Upper lobe of left lung (tissue), 6 donors: ENCODE measurements around the gene CPEB2. TPM values are rescaled to one million over a fixed set of nuclear protein-coding genes. Genes with fewer than 3 reads are reported as not detected.
"Not testable (repeated sequence)": the region's sequence is repeated elsewhere in the genome, so short reads cannot be mapped to it uniquely, and the experiment has no call there.

Experiments
- ATAC-seq, 2 donors: fragments of 200-7000 bp; cut with Tn5 transposase; one replicate each; pipeline ENCODE4 v1.9.1; 2022; ENCODE audit warnings: mild to moderate bottlenecking in 2 of 2, moderate library complexity in 2 of 2; ENCODE audit not compliant: low FRiP score in 2 of 2
- DNase-seq, 2 donors: peaks; one replicate each; pipeline ENCODE4 v3.0.0-alpha.2; 2019 to 2020
- H3K27ac ChIP-seq, 4 donors: fragments of 200-600 bp; sonication (generic); one replicate each; pipeline ENCODE4 v1.5.1; 2016 to 2019
- H3K27me3 ChIP-seq, 4 donors: fragments of 200-600 bp; sonication (generic); one replicate each; pipeline ENCODE4 v1.5.1; 2017 to 2019
- H3K36me3 ChIP-seq, 4 donors: fragments of 200-600 bp; sonication (generic); one replicate each; pipeline ENCODE4 v1.5.1; 2016 to 2019
- H3K4me1 ChIP-seq, 4 donors: fragments of 200-600 bp; sonication (generic); one replicate each; pipeline ENCODE4 v1.5.1; 2018 to 2019
- H3K4me3 ChIP-seq, 4 donors: fragments of 200-600 bp; sonication (generic); one replicate each; pipeline ENCODE4 v1.5.1; 2017 to 2019; ENCODE audit warnings: mild to moderate bottlenecking in 2 of 4, moderate library complexity in 1 of 4
- H3K9me3 ChIP-seq, 4 donors: fragments of 200-600 bp; sonication (generic); one replicate each; pipeline ENCODE4 v1.5.1; 2018 to 2019
- CTCF ChIP-seq, 6 experiments: fragments of 450-650 bp in 4 of 6; fragments of 200-600 bp in 2 of 6; sonication (generic) in 2 of 6; IDR thresholded peaks; one replicate each; pipeline ENCODE4 v1.5.1; 2016 to 2019; ENCODE audit warnings: antibody characterized with exemption in 6 of 6
- EP300 ChIP-seq, 4 donors: sonication (generic); formaldehyde crosslinking; IDR thresholded peaks; one replicate each; pipeline ENCODE4 v1.5.1; 2017; ENCODE audit warnings: antibody characterized with exemption in 4 of 4, control low read depth in 2 of 4
- POLR2A ChIP-seq, 4 donors: fragments of 450-650 bp; IDR thresholded peaks; one replicate each; pipeline ENCODE4 v1.5.1; 2016 to 2017; ENCODE audit warnings: antibody characterized with exemption in 4 of 4, mild to moderate bottlenecking in 2 of 4
- POLR2AphosphoS5 ChIP-seq, 2 donors: sonication (generic); formaldehyde crosslinking; IDR thresholded peaks; one replicate each; pipeline ENCODE4 v1.5.1; 2017; ENCODE audit warnings: antibody characterized with exemption in 2 of 2
- WGBS, 2 donors: methylation state at CpG; one replicate each; pipeline ENCODE4 v1.1.5; 2017 to 2018; 5-methylcytosine and 5-hydroxymethylcytosine counted together
- total RNA-seq, 6 donors: library from RNA; depleted of rRNA in 4 of 6; stranded (reverse); fragments of >200 nt in 4 of 6; gene quantifications; one replicate each; pipeline versions ENCODE4 v1.1.0 to v1.2.1, GENCODE V29; 2016 to 2021
- donor health status: DM: no; HTN: no; CAD: no; lungs with moderate emphysema.
- donor health status: DM: no; HTN: yes; CAD: no; lungs with severe emphysema.

The CPEB2 gene
- total RNA-seq, 6 donors from 2014 or later: 9.3 to 44.6 (median 22.9) TPM

DNA sequence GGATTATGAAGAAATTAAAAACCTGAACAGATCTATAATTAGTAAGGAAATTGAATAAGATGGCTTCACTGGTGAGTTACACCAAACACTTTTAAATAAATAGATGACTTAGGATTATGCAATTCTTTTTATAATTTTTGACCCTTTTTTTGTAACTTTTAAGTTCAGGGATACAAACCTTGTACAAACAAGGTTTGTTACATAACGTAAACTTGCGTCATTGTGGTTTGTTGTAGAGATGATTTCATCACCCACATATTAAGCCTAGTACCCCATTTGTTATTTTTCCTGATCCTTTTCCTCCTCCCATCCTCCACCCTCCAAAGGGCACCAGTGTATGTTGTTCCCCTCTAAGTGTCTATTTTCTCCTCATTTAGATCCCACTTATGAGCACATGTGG is 75.7 kb downstream of the CPEB2 start:
- no peak for DNase-seq
- ATAC-seq: peak in 1 of 2 donors; percentile 86

GRCh38 chr4:15078682-15079642 is 76.7 kb downstream of the CPEB2 start:
- ATAC-seq (peak in 1 of 2 donors; percentile 91), DNase-seq (no peak)
- no peak overlapping the region for H3K4me3 ChIP-seq
- WGBS, 2 donors: 70 to 73% methylated on average over 8 of the region's 8 CpGs
- no peaks in the 10 kb centered on the region for H3K4me1 ChIP-seq
- no peaks in the 10 kb centered on the region for H3K36me3 ChIP-seq
- TF ChIP-seq POLR2A (IDR thresholded peaks at IDR 0.05) (no peak), EP300 (IDR thresholded peaks at IDR 0.05) (no peak), CTCF (IDR thresholded peaks at IDR 0.05) (no peak), POLR2AphosphoS5 (IDR thresholded peaks at IDR 0.05) (no peak)
- H3K27me3 ChIP-seq: no peaks in the 10 kb centered on the region
- peaks cover 4 to 22% (median 11%) of the 10 kb centered on the region in 4 donors for H3K9me3 ChIP-seq
- peak overlapping the region in 2 of 4 donors; percentile 26 to 50 for H3K27ac ChIP-seq

More for the DNA sequence above, 75.7 kb downstream of the CPEB2 start:
- Histone ChIP-seq H3K9me3 (peaks cover 4 to 22% (median 11%) of the 10 kb centered on the region in 4 donors), H3K27me3 (no peaks in the 10 kb centered on the region), H3K4me1 (no peaks in the 10 kb centered on the region), H3K4me3 (no peak overlapping the region), H3K36me3 (no peaks in the 10 kb centered on the region), H3K27ac (peak overlapping the region in 1 of 4 donors; percentile 50)
- TF ChIP-seq EP300 (IDR thresholded peaks at IDR 0.05) (peak in 1 of 4 donors; percentile 9), CTCF (IDR thresholded peaks at IDR 0.05) (no peak)
- 38 to 48% methylated on average over 2 of the region's 2 CpGs for WGBS, 2 donors

- no peak for TF ChIP-seq POLR2A (IDR thresholded peaks at IDR 0.05)
- 80 to 87% methylated on average over 1 of the region's 1 CpG for WGBS, 2 donors
These were observed 82.5 kb downstream of the CPEB2 start for GRCh38 chr4:15084780-15085179.

DNA sequence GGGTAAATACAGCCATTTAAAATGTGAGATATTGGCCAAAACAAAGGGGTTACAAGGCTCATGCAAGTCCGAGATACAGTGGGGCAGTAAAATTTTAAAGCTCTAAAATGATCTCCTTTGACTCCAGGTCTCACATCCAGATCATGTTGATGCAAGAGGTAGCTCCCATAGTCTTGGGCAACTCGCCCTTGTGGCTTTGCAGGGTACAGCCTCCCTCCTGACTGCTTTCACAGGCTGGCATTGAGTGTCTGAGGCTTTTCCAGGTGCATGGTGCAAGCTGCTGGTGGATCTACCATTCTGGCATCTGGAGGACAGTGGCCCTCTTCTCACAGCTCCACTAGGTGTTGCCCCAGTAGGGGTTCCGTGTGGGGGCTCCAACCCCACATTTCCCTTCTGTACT is 83.5 kb downstream of the CPEB2 start:
- H3K27me3 ChIP-seq, H3K4me1 ChIP-seq, H3K9me3 ChIP-seq, H3K36me3 ChIP-seq, ATAC-seq, H3K4me3 ChIP-seq, H3K27ac ChIP-seq, DNase-seq: not testable (repeated sequence)
- WGBS, 2 donors: 78 to 87% methylated on average over 3 of the region's 3 CpGs

More at GRCh38 chr4:15084780-15085179, 82.5 kb downstream of the CPEB2 start:
- H3K9me3 ChIP-seq: no peaks in the 10 kb centered on the region
- no peaks in the 10 kb centered on the region for H3K36me3 ChIP-seq
- no peak for DNase-seq
- no peak overlapping the region for H3K4me3 ChIP-seq
- no peaks in the 10 kb centered on the region for H3K27me3 ChIP-seq
- no peak overlapping the region for H3K27ac ChIP-seq
- ATAC-seq: no peak
- H3K4me1 ChIP-seq: no peaks in the 10 kb centered on the region

- 67 to 89% methylated on average over 1 to 2 of the region's 2 CpGs for WGBS, 2 donors
- H3K9me3 ChIP-seq, DNase-seq, ATAC-seq, H3K27me3 ChIP-seq, H3K27ac ChIP-seq, H3K36me3 ChIP-seq, H3K4me3 ChIP-seq, H3K4me1 ChIP-seq: not testable (repeated sequence)
These were observed 84.0 kb downstream of the CPEB2 start for GRCh38 chr4:15086259-15086658.

DNA sequence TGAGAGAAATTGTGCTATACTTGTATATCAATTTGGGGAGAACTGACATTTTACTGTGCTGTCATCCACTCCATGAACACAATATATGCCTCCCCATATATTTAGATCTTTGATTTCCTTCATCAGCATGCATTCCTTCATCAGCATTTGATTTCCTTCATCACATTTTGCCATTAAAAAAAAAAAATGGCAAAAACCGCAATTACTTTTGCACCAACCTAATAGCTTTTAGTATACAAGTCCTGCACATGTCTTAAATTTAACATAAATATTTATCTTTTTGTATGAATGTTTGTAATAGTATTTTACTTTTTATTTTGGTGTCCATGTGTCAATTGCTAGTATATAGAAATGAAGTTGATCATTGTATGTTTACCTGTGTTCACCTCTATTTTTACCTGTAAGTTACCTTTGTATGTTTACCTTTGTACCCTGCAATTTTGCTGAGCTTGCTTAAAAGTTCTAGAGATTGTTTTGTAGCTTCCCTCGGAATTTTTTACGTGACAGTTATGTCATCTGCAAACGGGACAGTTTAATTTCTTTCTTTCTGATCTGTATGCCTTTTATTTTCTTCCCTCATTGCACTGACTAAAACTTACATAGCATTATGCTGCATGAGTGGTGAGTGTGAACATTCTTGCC is 86.2 kb downstream of the CPEB2 start:
- no peak overlapping the region for H3K4me3 ChIP-seq
- H3K36me3 ChIP-seq: no peaks in the 10 kb centered on the region
- H3K4me1 ChIP-seq: no peaks in the 10 kb centered on the region
- no peak for ATAC-seq
- 91 to 92% methylated on average over 4 of the region's 4 CpGs for WGBS, 2 donors
- H3K27me3 ChIP-seq: no peaks in the 10 kb centered on the region
- no peak for DNase-seq
- H3K9me3 ChIP-seq: no peaks in the 10 kb centered on the region
- no peak for TF ChIP-seq POLR2AphosphoS5 (IDR thresholded peaks at IDR 0.05)
- TF ChIP-seq POLR2A (IDR thresholded peaks at IDR 0.05): no peak
- no peak for TF ChIP-seq CTCF (IDR thresholded peaks at IDR 0.05)
- no peak for TF ChIP-seq EP300 (IDR thresholded peaks at IDR 0.05)
- H3K27ac ChIP-seq: no peak overlapping the region
